NCI-H82 (cell line): ENCODE results near the gene MKNK2.
"Not testable (repeated sequence)": the region's sequence is repeated elsewhere in the genome, so short reads cannot be mapped to it uniquely, and the experiment has no call there.

Experiments
- DNase-seq: peaks from one replicate; lab custom pipeline; 2025; lab: John Stamatoyannopoulos, UW

Gene MKNK2

DNA sequence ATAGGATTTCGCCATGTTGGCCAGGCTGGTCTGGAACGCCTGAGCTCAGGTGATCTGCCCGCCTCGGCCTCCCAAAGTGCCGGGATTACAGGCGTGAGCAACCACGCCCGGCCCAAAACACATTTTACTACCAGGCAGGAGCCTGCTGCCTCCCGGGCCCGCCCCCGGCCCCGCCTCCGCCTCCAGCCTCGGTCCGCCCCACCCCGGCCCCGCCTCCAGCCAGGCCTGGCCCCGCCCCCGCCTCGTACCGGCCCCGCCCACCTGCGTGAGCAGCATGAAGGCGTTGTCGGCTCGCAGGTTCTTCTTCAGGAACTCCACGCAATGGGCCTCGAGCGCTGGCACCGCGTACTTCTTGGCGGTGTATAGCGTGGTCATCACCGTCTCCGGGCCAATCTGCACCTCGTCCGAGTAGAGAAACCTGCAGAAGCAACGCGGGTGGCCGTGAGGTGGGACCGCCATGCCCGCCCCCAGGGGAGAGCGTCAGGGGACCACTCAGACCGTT, 58.2 kb downstream of the MKNK2 start:
- no peak for DNase-seq

DNA sequence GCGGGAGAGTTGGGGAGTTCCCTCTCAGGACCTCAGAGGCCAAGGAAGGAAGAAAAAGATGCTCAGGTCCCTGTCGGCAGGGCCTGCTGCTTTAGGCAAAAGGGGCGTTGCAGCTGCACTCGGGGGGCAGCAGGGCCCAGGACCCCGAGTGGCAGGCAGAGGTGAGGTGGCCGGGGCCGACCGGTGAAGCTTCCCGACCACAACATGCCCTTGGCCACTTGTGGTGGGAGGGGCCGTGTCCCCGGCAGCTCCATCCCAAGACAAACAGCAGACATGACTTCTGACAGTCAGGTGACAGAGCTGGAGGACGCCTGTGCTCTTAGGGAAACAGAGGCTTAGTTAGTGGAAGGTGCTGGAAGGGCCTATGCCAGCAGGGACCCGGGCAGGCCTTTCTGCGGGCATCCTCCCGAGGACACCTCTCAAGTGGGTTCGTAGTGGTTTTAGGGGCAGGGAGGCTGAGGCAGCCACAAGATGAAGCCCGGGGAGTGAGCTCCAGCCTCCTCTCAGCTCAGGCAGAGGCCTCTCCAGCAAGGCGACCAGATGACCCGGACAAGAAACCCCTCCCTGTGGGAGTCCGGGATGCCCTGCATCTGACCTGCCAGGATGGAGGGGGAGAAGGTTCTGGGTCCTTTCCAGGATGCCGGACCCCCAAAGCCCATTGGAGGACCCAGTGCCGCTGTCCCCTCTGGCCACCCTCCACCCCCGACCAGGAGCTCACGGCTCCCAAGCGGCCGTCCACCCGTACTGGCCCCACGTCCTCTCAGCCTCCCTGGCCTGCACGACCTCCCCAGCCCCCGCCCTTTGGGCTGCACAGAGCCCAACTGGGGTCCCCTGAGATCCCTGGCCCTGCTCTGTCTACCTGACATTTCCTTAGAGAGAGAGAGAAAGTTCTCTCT, 59.8 kb downstream of the MKNK2 start:
- no peak for DNase-seq

DNA sequence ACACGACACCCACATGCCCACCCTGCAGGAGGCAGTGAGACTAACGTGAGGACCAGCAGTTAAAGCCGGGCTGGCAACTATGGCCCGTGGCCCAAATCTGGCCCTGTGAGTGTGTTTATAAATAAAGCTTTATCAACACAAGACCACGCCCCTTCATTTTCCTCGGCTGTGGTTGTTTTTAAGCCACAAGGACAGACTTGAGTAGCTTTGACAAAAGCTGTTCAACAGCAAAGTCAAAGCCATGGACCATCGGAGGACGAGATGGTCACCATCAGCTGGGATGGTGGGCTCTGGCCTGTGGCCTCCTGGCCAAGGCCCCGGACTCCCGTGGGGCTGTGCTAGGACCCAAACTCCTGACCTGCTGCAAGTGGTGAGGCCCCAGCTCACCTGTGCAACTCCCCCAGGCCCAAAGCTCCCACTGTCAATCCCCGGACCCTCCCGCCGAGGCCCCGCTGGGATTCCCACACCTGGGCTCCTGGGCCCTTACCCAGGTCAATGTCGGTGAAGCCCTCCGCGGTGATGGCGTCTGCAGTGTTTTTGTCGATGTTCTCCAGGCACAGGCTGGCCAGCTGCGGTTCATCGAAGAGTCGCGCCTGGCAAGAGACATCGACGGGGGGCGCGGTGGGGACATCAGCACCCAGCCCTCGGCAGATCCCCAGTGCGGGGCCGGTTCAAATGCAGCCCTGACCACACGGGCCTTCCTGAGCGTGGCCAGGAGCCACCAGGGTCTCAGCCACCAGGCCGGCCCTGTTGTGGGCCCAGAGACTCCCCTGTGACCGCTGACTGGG, 60.6 kb downstream of the MKNK2 start:
- no peak for DNase-seq

DNA sequence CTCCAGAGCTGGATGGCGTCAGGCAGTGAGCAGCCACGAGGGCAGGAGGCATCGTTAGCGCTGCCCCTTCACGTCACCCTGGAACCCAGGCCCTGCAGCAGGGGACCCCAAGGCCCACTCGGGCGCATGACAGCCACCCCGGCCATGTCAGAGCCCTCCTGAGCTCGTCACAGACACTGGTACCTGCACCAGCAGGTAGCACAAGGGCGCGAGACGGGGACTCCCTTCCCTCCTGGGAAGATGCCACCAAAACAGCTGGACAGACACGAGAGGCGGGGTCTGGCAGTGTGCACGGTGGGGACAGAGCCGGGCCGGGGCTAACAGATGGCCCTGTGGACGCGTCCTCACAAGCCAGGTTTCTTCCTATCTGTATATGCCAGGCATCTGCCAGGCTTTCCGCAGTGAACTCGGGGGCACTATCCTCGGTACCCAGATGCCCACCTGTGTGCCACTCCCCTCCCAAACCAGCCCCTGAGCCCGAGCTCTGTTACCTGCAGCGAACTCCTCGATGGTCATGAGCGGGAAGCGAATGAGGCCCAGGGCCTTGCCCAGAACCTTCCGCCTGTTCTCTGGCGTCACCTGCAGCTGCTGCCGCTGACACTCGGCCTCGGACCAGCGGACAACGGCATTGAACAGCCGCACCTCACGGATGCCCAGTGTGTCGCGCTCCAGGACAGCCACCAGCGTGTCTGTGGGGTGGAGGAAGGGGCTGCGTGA, 61.4 kb downstream of the MKNK2 start:
- no peak for DNase-seq

DNA sequence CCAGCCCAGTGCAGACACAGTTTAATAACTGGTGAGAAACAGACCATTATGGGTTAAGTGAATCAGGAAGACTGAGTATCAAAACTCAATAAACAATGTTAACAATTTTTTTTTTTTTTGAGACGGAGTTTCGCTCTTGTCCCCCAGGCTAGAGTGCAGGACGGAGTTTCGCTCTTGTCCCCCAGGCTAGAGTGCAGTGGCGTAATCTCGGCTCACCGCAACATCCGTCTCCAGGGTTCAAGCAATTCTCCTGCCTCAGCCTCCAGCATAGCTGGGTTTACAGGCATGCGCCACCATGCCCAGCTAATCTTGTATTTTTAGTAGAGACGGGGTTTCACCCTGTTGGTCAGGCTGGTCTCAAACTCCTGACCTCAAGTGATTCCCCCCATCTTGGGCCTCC, 62.6 kb downstream of the MKNK2 start:
- DNase-seq: not testable (repeated sequence)
